Germinal center (tissue), 1 donor: ENCODE results near the gene PUS10.
"Not testable (repeated sequence)": the region's sequence is repeated elsewhere in the genome, so short reads cannot be mapped to it uniquely, and the experiment has no call there.

Experiments used
- DNase-seq: peaks from one replicate; pipeline ENCODE4 v3.0.0; 2012; ENCODE audit warnings: mixed read lengths, low spot score

PUS10 gene

GRCh38 chr2:60932061-60932460 lies 86.0 kb downstream of the PUS10 start:
- DNase-seq = not testable (repeated sequence)

GRCh38 chr2:60926741-60927552 lies 91.1 kb downstream of the PUS10 start:
- DNase-seq = no peak

- no peak for DNase-seq
Measured at GRCh38 chr2:60925994-60926740, 91.9 kb downstream of the PUS10 start.

GRCh38 chr2:60907329-60907728 lies 110.7 kb downstream of the PUS10 start:
- no peak for DNase-seq

GRCh38 chr2:60906395-60906794 lies 111.7 kb downstream of the PUS10 start:
- DNase-seq = no peak

GRCh38 chr2:60905867-60906266 lies 112.2 kb downstream of the PUS10 start:
- DNase-seq = not testable (repeated sequence)

GRCh38 chr2:60901296-60901695 lies 116.8 kb downstream of the PUS10 start:
- not testable (repeated sequence) for DNase-seq

- no peak for DNase-seq
Measured at GRCh38 chr2:60899892-60900249, 118.2 kb downstream of the PUS10 start.

GRCh38 chr2:60899230-60899891 lies 118.7 kb downstream of the PUS10 start:
- DNase-seq = peak; percentile 45

- DNase-seq = no peak
Measured at GRCh38 chr2:60898567-60898966, 119.5 kb downstream of the PUS10 start.
